ENCODE results near the gene CCDC92.

The CCDC92 gene

GRCh38 chr12:123910761-123911193 is 61.9 kb downstream of the CCDC92 start:
- no peak for DNase-seq (ENCODE audit: low read depth in 2 of 2)

GRCh38 chr12:123910057-123910456 is 62.6 kb downstream of the CCDC92 start:
- DNase-seq (ENCODE audit: low read depth in 2 of 2): no peak

GRCh38 chr12:123908884-123909725 is 63.5 kb downstream of the CCDC92 start:
- no peak for DNase-seq (ENCODE audit: low read depth in 2 of 2)

GRCh38 chr12:123907726-123908476 is 64.7 kb downstream of the CCDC92 start:
- no peak for DNase-seq (ENCODE audit: low read depth in 2 of 2)

GRCh38 chr12:123906711-123907420 is 65.8 kb downstream of the CCDC92 start:
- no peak for DNase-seq (ENCODE audit: low read depth in 2 of 2)

- DNase-seq (ENCODE audit: low read depth in 2 of 2): peak; percentile 28 to 37
Observed at GRCh38 chr12:123905319-123905925, 67.2 kb downstream of the CCDC92 start.

- no peak for DNase-seq (ENCODE audit: low read depth in 2 of 2)
Observed at GRCh38 chr12:123903301-123904065, 69.1 kb downstream of the CCDC92 start.

GRCh38 chr12:123902821-123903220 is 69.8 kb downstream of the CCDC92 start:
- no peak for DNase-seq (ENCODE audit: low read depth in 2 of 2)

- peak in 1 of 2 donors; percentile 12 for DNase-seq (ENCODE audit: low read depth in 2 of 2)
Observed at GRCh38 chr12:123900871-123901376, 71.7 kb downstream of the CCDC92 start.

GRCh38 chr12:123899368-123899767 is 73.3 kb downstream of the CCDC92 start:
- no peak for DNase-seq (ENCODE audit: low read depth in 2 of 2)

GRCh38 chr12:123898673-123899072 is 74.0 kb downstream of the CCDC92 start:
- no peak for DNase-seq (ENCODE audit: low read depth in 2 of 2)

GRCh38 chr12:123897221-123897620 is 75.4 kb downstream of the CCDC92 start:
- DNase-seq (ENCODE audit: low read depth in 2 of 2): no peak

GRCh38 chr12:123896767-123897166 is 75.9 kb downstream of the CCDC92 start:
- no peak for DNase-seq (ENCODE audit: low read depth in 2 of 2)

GRCh38 chr12:123895451-123895850 is 77.2 kb downstream of the CCDC92 start:
- DNase-seq (ENCODE audit: low read depth in 2 of 2): no peak

- no peak for DNase-seq (ENCODE audit: low read depth in 2 of 2)
Observed at GRCh38 chr12:123894823-123895345, 77.7 kb downstream of the CCDC92 start.

GRCh38 chr12:123893276-123893675 is 79.4 kb downstream of the CCDC92 start:
- DNase-seq (ENCODE audit: low read depth in 2 of 2): no peak

GRCh38 chr12:123892853-123893252 is 79.8 kb downstream of the CCDC92 start:
- DNase-seq (ENCODE audit: low read depth in 2 of 2): no peak

GRCh38 chr12:123892180-123892559 is 80.5 kb downstream of the CCDC92 start:
- DNase-seq (ENCODE audit: low read depth in 2 of 2): no peak

GRCh38 chr12:123891516-123892179 is 81.0 kb downstream of the CCDC92 start:
- DNase-seq (ENCODE audit: low read depth in 2 of 2): no peak

GRCh38 chr12:123891011-123891410 is 81.6 kb downstream of the CCDC92 start:
- DNase-seq (ENCODE audit: low read depth in 2 of 2): no peak

Data from stimulated activated CD8-positive, alpha-beta memory T cell treated with anti-CD3 and anti-CD28 coated beads, Interleukin-2, amount 100 ng/mL, for 48 hours (primary cell).